ENCODE data around the gene RGS7BP. TPM values are rescaled to one million over a fixed set of nuclear protein-coding genes. Genes with fewer than 3 reads are reported as not detected.

The RGS7BP gene
- total and polyA plus RNA-seq, 2 of the 13 experiments (the other 11 are each of a cell fraction or from before 2014, with no cell fraction given): not detected

GRCh38 chr5:64649512-64649911 is 143.7 kb downstream of the RGS7BP start:
- Histone ChIP-seq H2AFZ (ENCODE audit: low read length) (no peak overlapping the region), H3K9ac (ENCODE audit: insufficient read depth, low read depth, low read length) (no peak overlapping the region), H4K20me1 (ENCODE audit: insufficient read depth, low read length) (no peaks in the 10 kb centered on the region), H3K27me3 (ENCODE audit: control insufficient read depth in 1 of 2, insufficient read depth in 2 of 2, low read length in 2 of 2) (no peaks in the 10 kb centered on the region), H3K4me2 (ENCODE audit: low read depth, low read length) (no peak overlapping the region), H3K79me2 (ENCODE audit: insufficient read depth, low read length) (no peaks in the 10 kb centered on the region), H3K4me1 (ENCODE audit: insufficient read depth, low read length) (peaks cover 10% of the 10 kb centered on the region), H3K27ac (ENCODE audit: extremely low read length, insufficient read depth, low read length) (no peak overlapping the region), H3K4me3 (replicated peaks in 1 of 3; ENCODE audit: insufficient read depth in 1 of 3, low read depth in 2 of 3, low read length in 3 of 3) (no peak overlapping the region), H3K9me3 (ENCODE audit: low read length) (no peaks in the 10 kb centered on the region), H3K36me3 (replicated peaks in 1 of 2; ENCODE audit: control insufficient read depth in 1 of 2, insufficient read depth in 2 of 2, low read length in 2 of 2) (no peaks in the 10 kb centered on the region)
- no peak for FAIRE-seq
- in situ Hi-C loops (cut with HindIII; ENCODE audit: extremely low pct_ligation_motif_present, low pct_unique_long_range_greater_than_20kb): loop anchor here (25.0 kb wide), 1 partner anchor 838 kb away; the partner anchor contains the start of gene ADAMTS6
- intact Hi-C loops (cut with micrococcal nuclease; ENCODE audit: unreplicated experiment): no loop called here
- no peak for DNase-seq (ENCODE audit: low spot score)
- ChIA-PET CTCF (ENCODE audit: low intra/inter-chr PET ratio, low total read pairs) (no interaction called here), POLR2A (no interaction called here)
- BruUV-seq (replicated peaks): no TSS peak
- TF ChIP-seq ZFYVE20 (CRISPR knock-in tag; IDR thresholded peaks at IDR 0.05; ENCODE audit: borderline replicate concordance, low read depth): no peak
- no peak for TF ChIP-seq ZNF761 (CRISPR knock-in tag; conservative IDR thresholded peaks at IDR 0.05)
- no peak for TF ChIP-seq ATM (IDR thresholded peaks at IDR 0.05; ENCODE audit: borderline replicate concordance)
- no peak for ATAC-seq
- WGBS (ENCODE audit: low lambda C conversion rate): 36% methylated on average over 2 of the region's 2 CpGs

DNA sequence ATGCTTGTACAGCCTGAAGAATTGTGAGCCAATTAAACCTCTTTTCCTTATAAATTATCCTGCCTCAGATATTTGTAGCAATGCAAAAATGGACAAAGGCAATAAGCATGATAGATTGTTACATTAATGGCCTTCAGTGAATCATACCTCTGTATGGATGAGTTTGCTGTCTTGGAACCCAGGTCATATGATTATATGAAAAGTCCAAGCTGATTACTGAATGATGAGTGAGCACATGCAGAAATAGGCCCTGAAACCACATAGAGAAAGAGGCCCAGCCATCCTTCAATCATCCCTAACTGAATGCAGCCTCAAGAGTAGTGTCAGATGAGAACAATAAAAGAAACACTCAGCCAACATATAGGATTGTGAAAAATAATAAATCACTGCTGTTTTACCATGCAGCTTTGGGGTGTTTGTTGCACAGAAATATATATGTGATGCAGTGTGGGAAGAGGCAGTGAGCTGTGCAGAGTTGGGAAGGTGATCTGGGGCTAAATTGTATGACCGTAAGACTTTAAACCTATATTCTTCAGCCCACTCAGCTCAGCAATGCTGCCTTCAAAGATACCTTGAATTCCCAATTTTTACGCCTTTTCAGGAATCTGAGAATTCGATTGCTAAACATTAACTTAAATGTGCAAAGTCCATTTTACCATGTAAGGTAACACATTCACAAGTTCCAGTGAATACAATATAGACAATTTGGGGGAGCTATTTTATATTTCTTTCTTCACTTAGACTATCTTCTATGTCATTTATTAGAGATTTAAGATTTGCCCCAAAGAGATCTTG is 148.1 kb downstream of the RGS7BP start:
- H4K20me1 ChIP-seq (ENCODE audit: insufficient read depth, low read length): no peaks in the 10 kb centered on the region
- intact Hi-C loops (cut with micrococcal nuclease; ENCODE audit: unreplicated experiment) (no loop called here), in situ Hi-C loops (cut with HindIII; ENCODE audit: extremely low pct_ligation_motif_present, low pct_unique_long_range_greater_than_20kb) (no loop called here)
- CTCF ChIA-PET (ENCODE audit: low intra/inter-chr PET ratio, low total read pairs): no interaction called here
- H3K4me3 ChIP-seq (replicated peaks in 1 of 3; ENCODE audit: insufficient read depth in 1 of 3, low read depth in 2 of 3, low read length in 3 of 3): no peak overlapping the region
- peaks cover 4% of the 10 kb centered on the region; the same call in 1 of the 2 replicates for H3K9me3 ChIP-seq (ENCODE audit: low read length)
- no peaks in the 10 kb centered on the region for H3K79me2 ChIP-seq (ENCODE audit: insufficient read depth, low read length)
- H3K4me1 ChIP-seq (ENCODE audit: insufficient read depth, low read length): peaks cover 16% of the 10 kb centered on the region
- H3K27me3 ChIP-seq (ENCODE audit: control insufficient read depth in 1 of 2, insufficient read depth in 2 of 2, low read length in 2 of 2): no peaks in the 10 kb centered on the region
- POLR2A ChIA-PET: no interaction called here
- 4% methylated on average over 3 of the region's 3 CpGs for WGBS (ENCODE audit: low lambda C conversion rate)
- H2AFZ ChIP-seq (ENCODE audit: low read length): no peak overlapping the region
- no peak overlapping the region for H3K27ac ChIP-seq (ENCODE audit: extremely low read length, insufficient read depth, low read length)
- no peaks in the 10 kb centered on the region for H3K36me3 ChIP-seq (replicated peaks in 1 of 2; ENCODE audit: control insufficient read depth in 1 of 2, insufficient read depth in 2 of 2, low read length in 2 of 2)
- no TSS peak for BruUV-seq (replicated peaks)
- H3K4me2 ChIP-seq (ENCODE audit: low read depth, low read length): peak overlapping the region; percentile 14; the same call in 1 of the 2 replicates
- H3K9ac ChIP-seq (ENCODE audit: insufficient read depth, low read depth, low read length): no peak overlapping the region
- DNase-seq (ENCODE audit: low spot score) (peak; percentile 43), FAIRE-seq (peak; percentile 51), ATAC-seq (peak; percentile 77)
- no peak for TF ChIP-seq ZBTB4 (CRISPR knock-in tag; IDR thresholded peaks at IDR 0.05; ENCODE audit: borderline replicate concordance)
- TF ChIP-seq ASH2L (IDR thresholded peaks at IDR 0.05; ENCODE audit: insufficient read length, low read depth, low read length): no peak
- no peak for TF ChIP-seq ATF7-NPFF (CRISPR knock-in tag; IDR thresholded peaks at IDR 0.05; ENCODE audit: low read depth)
- TF ChIP-seq, protein P1, sequence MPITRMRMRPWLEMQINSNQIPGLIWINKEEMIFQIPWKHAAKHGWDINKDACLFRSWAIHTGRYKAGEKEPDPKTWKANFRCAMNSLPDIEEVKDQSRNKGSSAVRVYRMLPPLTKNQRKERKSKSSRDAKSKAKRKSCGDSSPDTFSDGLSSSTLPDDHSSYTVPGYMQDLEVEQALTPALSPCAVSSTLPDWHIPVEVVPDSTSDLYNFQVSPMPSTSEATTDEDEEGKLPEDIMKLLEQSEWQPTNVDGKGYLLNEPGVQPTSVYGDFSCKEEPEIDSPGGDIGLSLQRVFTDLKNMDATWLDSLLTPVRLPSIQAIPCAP (CRISPR knock-in tag; IDR thresholded peaks at IDR 0.05; ENCODE audit: low read depth): no peak
- no peak for TF ChIP-seq ARNT (IDR thresholded peaks at IDR 0.05)
- no peak for TF ChIP-seq ZNF629 (CRISPR knock-in tag; conservative IDR thresholded peaks at IDR 0.05)
- 0 out of 2 replicates have a peak, but pooled peaks have one; percentile 5 for TF ChIP-seq CEBPB (IDR thresholded peaks at IDR 0.05; ENCODE audit: borderline replicate concordance, low read depth, low read length)
- TF ChIP-seq HOXA5 (CRISPR knock-in tag; IDR thresholded peaks at IDR 0.05): no peak
- TF ChIP-seq BCL6 (CRISPR knock-in tag; IDR thresholded peaks at IDR 0.05): peak; percentile 87
- peak; percentile 84 for TF ChIP-seq SRF (IDR thresholded peaks at IDR 0.05; ENCODE audit: low read depth, low read length)
- no peak for TF ChIP-seq TEAD3 (CRISPR knock-in tag; optimal IDR thresholded peaks at IDR 0.05; ENCODE audit: borderline replicate concordance)
